Measurements from ENCODE around the gene LRRC56.

DNA sequence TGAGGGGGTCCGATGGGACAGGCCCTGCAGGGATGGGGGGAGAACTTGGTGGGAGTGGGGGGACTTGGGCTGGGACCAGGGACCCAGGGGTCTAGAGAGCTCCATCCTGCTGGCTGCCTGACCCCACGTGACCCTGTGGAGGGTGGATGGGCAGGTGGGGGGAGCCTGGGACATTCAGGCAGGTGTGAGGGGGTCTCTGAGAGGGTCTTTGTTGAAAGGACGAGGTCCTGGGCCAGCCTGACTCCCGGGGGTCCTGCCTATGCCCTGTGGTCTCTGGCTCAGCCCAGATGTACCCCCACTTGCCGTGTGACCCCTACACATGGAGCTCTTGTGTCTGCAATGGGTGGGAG, 7.5 kb downstream of the LRRC56 start:
- TF ChIP-seq RCOR1 (IDR thresholded peaks at IDR 0.05; ENCODE audit: borderline replicate concordance in 1 of 2, low read depth in 2 of 2, low read length in 2 of 2), result no peak
- TF ChIP-seq, protein P1, sequence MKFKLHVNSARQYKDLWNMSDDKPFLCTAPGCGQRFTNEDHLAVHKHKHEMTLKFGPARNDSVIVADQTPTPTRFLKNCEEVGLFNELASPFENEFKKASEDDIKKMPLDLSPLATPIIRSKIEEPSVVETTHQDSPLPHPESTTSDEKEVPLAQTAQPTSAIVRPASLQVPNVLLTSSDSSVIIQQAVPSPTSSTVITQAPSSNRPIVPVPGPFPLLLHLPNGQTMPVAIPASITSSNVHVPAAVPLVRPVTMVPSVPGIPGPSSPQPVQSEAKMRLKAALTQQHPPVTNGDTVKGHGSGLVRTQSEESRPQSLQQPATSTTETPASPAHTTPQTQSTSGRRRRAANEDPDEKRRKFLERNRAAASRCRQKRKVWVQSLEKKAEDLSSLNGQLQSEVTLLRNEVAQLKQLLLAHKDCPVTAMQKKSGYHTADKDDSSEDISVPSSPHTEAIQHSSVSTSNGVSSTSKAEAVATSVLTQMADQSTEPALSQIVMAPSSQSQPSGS (CRISPR knock-in tag; IDR thresholded peaks at IDR 0.05), result no peak
- no peak for TF ChIP-seq TAF15 (IDR thresholded peaks at IDR 0.05; ENCODE audit: low read depth, low read length)
- TF ChIP-seq ZNF274 (IDR thresholded peaks at IDR 0.05; ENCODE audit: borderline replicate concordance, low read depth, low read length), result no peak
- TF ChIP-seq EGR1 (conservative IDR thresholded peaks at IDR 0.05), result no peak
- TF ChIP-seq YBX1 (IDR thresholded peaks at IDR 0.05), result no peak
- TF ChIP-seq SUPT5H (IDR thresholded peaks at IDR 0.05), result no peak
